ENCODE data around the gene TWIST2.

DNA sequence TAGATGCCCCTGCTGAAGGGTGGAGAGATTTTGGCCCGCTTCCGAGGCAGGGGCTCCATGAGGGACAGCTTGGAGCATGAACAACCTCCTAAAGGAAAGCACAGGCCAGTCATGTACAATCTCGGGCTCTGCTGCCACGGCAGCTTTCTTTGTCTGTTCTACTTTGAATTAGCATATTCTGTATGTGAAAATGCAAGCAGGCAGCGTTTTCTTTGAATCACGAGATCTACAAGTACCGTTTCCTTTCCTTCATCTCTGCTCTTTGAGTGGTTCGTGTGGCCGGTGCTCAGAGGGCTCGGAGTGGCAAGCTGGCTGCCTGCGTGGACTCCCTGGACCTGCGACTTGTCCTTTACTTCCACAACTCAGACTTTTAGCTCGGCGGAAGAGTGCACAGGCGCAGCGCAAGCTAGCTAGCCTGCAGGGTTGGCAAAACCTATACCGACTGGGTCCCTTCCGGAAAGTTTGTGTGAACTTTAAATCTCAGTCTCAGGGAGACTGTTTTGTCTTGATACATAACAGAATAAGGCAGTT, 6.9 kb downstream of the TWIST2 start:
- TF ChIP-seq, protein P1, sequence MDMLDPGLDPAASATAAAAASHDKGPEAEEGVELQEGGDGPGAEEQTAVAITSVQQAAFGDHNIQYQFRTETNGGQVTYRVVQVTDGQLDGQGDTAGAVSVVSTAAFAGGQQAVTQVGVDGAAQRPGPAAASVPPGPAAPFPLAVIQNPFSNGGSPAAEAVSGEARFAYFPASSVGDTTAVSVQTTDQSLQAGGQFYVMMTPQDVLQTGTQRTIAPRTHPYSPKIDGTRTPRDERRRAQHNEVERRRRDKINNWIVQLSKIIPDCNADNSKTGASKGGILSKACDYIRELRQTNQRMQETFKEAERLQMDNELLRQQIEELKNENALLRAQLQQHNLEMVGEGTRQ (IDR thresholded peaks at IDR 0.05; ENCODE audit: borderline replicate concordance, low read depth, low read length), result no peak
- TF ChIP-seq JUND (IDR thresholded peaks at IDR 0.05) (no peak), MXI1 (IDR thresholded peaks at IDR 0.05; ENCODE audit: low read depth, low read length) (no peak), GABPA (IDR thresholded peaks at IDR 0.05; ENCODE audit: low read depth) (no peak), FOXM1 (IDR thresholded peaks at IDR 0.05; ENCODE audit: low read depth) (no peak), RAD21 (IDR thresholded peaks at IDR 0.05; ENCODE audit: low read length) (no peak)
- TF ChIP-seq, protein P2, sequence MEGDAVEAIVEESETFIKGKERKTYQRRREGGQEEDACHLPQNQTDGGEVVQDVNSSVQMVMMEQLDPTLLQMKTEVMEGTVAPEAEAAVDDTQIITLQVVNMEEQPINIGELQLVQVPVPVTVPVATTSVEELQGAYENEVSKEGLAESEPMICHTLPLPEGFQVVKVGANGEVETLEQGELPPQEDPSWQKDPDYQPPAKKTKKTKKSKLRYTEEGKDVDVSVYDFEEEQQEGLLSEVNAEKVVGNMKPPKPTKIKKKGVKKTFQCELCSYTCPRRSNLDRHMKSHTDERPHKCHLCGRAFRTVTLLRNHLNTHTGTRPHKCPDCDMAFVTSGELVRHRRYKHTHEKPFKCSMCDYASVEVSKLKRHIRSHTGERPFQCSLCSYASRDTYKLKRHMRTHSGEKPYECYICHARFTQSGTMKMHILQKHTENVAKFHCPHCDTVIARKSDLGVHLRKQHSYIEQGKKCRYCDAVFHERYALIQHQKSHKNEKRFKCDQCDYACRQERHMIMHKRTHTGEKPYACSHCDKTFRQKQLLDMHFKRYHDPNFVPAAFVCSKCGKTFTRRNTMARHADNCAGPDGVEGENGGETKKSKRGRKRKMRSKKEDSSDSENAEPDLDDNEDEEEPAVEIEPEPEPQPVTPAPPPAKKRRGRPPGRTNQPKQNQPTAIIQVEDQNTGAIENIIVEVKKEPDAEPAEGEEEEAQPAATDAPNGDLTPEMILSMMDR (IDR thresholded peaks at IDR 0.05), result no peak
- TF ChIP-seq, protein P3, sequence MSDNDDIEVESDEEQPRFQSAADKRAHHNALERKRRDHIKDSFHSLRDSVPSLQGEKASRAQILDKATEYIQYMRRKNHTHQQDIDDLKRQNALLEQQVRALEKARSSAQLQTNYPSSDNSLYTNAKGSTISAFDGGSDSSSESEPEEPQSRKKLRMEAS (IDR thresholded peaks at IDR 0.05; ENCODE audit: low read depth), result no peak
